ENCODE results near the gene ZEB2.
"Not testable (repeated sequence)": the region's sequence is repeated elsewhere in the genome, so short reads cannot be mapped to it uniquely, and the experiment has no call there.

The ZEB2 gene

GRCh38 chr2:144376926-144377325, 143.0 kb downstream of the ZEB2 start:
- no peaks in the 10 kb centered on the region for H3K9me3 ChIP-seq (ENCODE audit: insufficient read depth, low read depth, low read length)
- no peak overlapping the region for H3K9ac ChIP-seq (ENCODE audit: low read depth, low read length)
- H3K4me3 ChIP-seq (ENCODE audit: low read length) = no peak overlapping the region
- H3K4me1 ChIP-seq (ENCODE audit: insufficient read depth, low read length) = peaks cover 12% of the 10 kb centered on the region
- no peak overlapping the region for H3K27ac ChIP-seq (ENCODE audit: low read depth, low read length)
- no peaks in the 10 kb centered on the region for H3K27me3 ChIP-seq (ENCODE audit: insufficient read depth, low read length)
- WGBS = 91% methylated on average over 2 of the region's 2 CpGs
- H3K36me3 ChIP-seq (ENCODE audit: insufficient read depth, low read length) = no peaks in the 10 kb centered on the region

DNA sequence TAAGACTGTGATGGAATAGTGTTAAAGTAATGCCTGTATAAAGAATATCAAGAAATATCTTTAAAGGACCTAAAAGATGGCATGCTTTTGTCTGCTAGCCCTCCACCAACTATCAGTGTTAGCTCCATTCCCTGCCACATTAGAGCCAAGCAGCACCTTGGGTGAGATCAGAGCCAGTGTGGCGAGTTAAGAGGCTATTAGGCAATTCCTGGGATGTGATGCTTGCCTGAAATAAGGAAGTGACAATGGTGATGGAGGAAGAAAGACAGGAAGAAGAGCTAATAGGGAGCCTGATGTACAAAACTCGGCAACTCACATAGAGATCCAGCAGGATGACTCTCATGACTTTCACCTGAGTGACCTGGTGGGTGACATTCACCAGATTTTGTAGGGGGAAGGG, 143.5 kb downstream of the ZEB2 start:
- no peak overlapping the region for H3K4me3 ChIP-seq (ENCODE audit: low read length)
- no peaks in the 10 kb centered on the region for H3K27me3 ChIP-seq (ENCODE audit: insufficient read depth, low read length)
- no peak overlapping the region for H3K27ac ChIP-seq (ENCODE audit: low read depth, low read length)
- H3K9ac ChIP-seq (ENCODE audit: low read depth, low read length) = no peak overlapping the region
- H3K9me3 ChIP-seq (ENCODE audit: insufficient read depth, low read depth, low read length) = no peaks in the 10 kb centered on the region
- peaks cover 14% of the 10 kb centered on the region for H3K4me1 ChIP-seq (ENCODE audit: insufficient read depth, low read length)
- WGBS = 89% methylated on average over 2 of the region's 2 CpGs
- no peaks in the 10 kb centered on the region for H3K36me3 ChIP-seq (ENCODE audit: insufficient read depth, low read length)

DNA sequence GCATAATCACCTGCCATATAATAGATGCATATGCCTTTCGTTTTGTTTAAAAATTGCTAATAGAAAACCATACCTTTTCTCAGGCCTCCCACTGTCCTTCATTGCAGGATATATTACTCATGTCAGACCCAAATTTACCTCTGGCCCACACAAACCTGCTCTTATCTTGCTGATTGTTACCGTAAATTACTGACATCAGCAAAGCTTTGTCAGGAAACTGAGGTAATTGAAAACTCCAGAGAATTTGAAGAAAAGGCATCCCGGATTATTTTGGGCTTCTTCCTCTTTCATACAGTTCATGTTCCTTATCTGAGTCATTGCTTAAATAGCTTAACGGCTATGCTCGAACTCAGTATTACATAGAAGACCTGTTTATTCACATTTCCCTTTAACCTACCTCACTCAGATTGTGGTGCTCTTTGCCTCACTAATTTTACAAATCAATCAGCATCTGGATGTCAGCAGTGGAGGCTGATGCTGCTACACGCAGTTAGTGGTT, 145.7 kb downstream of the ZEB2 start:
- Histone ChIP-seq H3K9ac (ENCODE audit: low read depth, low read length) (no peak overlapping the region), H3K4me1 (ENCODE audit: insufficient read depth, low read length) (peaks cover 19% of the 10 kb centered on the region), H3K27ac (ENCODE audit: low read depth, low read length) (no peak overlapping the region), H3K4me3 (ENCODE audit: low read length) (no peak overlapping the region), H3K27me3 (ENCODE audit: insufficient read depth, low read length) (no peaks in the 10 kb centered on the region), H3K9me3 (ENCODE audit: insufficient read depth, low read depth, low read length) (no peaks in the 10 kb centered on the region), H3K36me3 (ENCODE audit: insufficient read depth, low read length) (no peaks in the 10 kb centered on the region)
- 86% methylated on average over 6 of the region's 6 CpGs for WGBS

DNA sequence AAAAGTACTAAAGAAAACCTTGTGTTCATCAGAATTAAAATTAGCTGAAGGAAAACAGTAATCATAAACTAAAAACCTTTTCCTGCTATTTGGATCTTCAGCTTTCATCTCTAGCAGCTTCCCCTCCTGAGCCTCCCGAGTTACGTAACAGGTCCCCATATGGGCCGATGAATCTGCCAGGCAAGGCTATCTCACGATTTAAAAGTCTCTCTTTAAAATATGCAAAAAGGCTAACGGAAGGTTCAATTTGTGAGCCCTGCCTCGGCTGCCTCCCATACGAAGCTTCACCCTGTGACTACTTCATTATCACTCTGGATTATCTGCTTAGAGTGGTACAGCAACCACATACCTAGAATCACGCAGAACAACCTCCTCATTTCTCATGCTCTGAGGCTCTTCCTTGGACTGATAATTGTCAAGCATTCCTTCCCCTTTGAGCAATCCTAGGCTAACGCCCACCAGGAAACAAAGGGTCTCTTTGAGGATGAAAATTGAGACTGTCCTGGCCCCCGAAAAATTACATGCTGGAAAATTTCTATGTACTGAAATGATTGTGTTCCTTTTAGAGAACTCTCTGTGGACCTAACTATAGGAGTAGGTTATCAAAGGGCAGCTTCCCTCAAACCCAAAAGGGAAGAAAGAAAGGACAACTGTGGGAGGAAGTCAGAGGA, 147.4 kb downstream of the ZEB2 start:
- H3K9me3 ChIP-seq (ENCODE audit: insufficient read depth, low read depth, low read length) = no peaks in the 10 kb centered on the region
- H3K4me1 ChIP-seq (ENCODE audit: insufficient read depth, low read length) = peaks cover 19% of the 10 kb centered on the region
- H3K36me3 ChIP-seq (ENCODE audit: insufficient read depth, low read length) = no peaks in the 10 kb centered on the region
- H3K27me3 ChIP-seq (ENCODE audit: insufficient read depth, low read length) = no peaks in the 10 kb centered on the region
- no peak overlapping the region for H3K4me3 ChIP-seq (ENCODE audit: low read length)
- WGBS = 77% methylated on average over 10 of the region's 10 CpGs
- H3K9ac ChIP-seq (ENCODE audit: low read depth, low read length) = no peak overlapping the region
- H3K27ac ChIP-seq (ENCODE audit: low read depth, low read length) = no peak overlapping the region

DNA sequence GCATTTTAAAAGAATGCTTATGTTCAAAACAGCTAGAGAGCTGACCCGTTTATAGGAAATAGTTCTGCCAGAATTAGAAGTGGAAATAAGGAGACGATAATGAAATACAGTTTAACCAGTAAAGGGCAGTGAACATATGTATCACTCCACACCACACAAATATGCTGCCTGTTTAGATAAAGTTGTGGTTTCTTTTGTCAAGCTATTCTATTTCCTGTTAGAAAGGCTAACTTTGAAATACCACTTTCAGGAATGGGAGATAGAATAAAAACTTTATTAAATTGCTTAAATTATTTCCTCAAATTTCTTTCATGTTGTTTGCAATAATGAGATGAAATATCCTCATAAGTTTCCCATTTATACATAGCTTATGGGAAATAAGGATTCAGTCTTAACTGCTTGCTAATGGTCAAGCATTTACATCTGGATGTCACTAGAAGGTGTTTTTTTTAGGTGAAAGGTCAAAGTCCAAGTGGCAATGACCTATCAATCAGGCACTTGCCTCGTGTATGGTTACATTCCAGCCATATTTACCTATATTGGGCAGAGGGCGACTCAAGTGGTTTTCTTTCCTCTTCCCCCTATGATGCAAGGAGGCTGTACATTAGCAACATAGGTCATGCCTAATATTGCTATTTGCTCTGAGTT, 148.9 kb downstream of the ZEB2 start:
- Histone ChIP-seq H3K36me3 (ENCODE audit: insufficient read depth, low read length) (no peaks in the 10 kb centered on the region), H3K9ac (ENCODE audit: low read depth, low read length) (no peak overlapping the region), H3K9me3 (ENCODE audit: insufficient read depth, low read depth, low read length) (no peaks in the 10 kb centered on the region), H3K27me3 (ENCODE audit: insufficient read depth, low read length) (no peaks in the 10 kb centered on the region), H3K4me1 (ENCODE audit: insufficient read depth, low read length) (peaks cover 19% of the 10 kb centered on the region), H3K4me3 (ENCODE audit: low read length) (no peak overlapping the region), H3K27ac (ENCODE audit: low read depth, low read length) (no peak overlapping the region)
- WGBS = 78% methylated on average over 3 of the region's 4 CpGs

DNA sequence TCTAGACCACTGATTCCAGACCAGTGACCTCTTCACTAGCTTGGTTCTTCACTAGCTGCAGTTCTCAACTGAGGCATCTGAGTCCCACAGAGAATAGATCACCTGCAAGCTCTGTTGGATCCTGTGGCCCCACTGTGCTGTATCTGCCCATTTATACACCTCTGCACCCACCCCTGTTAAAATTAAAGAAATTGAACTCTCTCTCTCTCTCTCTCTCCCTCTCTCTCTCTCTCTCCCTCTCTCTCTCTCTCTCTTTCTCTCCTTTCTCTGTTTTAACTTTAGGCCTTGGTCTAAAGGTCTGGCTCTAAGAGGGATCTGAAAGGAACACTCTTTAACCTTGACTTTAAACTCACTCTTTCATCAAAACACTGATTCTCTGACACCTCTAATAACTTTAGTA, 150.5 kb downstream of the ZEB2 start:
- H3K9ac ChIP-seq (ENCODE audit: low read depth, low read length) = no peak overlapping the region
- no peaks in the 10 kb centered on the region for H3K36me3 ChIP-seq (ENCODE audit: insufficient read depth, low read length)
- no peak overlapping the region for H3K4me3 ChIP-seq (ENCODE audit: low read length)
- no peaks in the 10 kb centered on the region for H3K9me3 ChIP-seq (ENCODE audit: insufficient read depth, low read depth, low read length)
- no peak overlapping the region for H3K27ac ChIP-seq (ENCODE audit: low read depth, low read length)
- no peaks in the 10 kb centered on the region for H3K27me3 ChIP-seq (ENCODE audit: insufficient read depth, low read length)
- peaks cover 19% of the 10 kb centered on the region for H3K4me1 ChIP-seq (ENCODE audit: insufficient read depth, low read length)

DNA sequence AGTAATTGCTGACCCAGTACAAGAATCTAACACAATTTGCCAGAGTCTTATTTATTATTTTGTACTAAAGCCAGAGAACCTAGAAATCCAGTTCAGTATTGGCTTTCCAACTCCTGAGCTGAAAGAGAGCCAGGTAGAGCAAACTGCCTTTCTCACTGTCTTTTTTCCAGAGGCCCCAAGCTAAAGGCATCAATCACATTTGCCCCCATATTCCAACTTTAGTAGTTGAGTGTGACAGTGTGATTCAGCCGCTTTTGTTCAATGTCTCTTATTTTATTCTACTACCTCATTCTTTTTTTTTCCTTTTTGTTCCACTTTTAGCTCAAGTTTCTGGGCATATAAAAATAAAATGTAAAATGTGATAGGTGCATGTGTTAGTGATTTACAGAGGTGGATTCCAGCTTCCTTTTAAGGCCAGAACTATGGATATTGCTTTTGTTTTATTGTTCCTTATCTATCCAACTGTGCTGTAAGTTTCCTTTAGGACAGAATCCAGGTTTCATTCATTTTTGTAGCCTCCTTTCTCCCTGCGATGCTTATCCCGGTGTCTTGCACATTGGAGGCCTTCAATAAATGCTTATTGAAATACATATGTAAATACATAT, 153.0 kb downstream of the ZEB2 start:
- Histone ChIP-seq H3K36me3 (ENCODE audit: insufficient read depth, low read length) (no peaks in the 10 kb centered on the region), H3K27me3 (ENCODE audit: insufficient read depth, low read length) (no peaks in the 10 kb centered on the region), H3K9me3 (ENCODE audit: insufficient read depth, low read depth, low read length) (no peaks in the 10 kb centered on the region), H3K9ac (ENCODE audit: low read depth, low read length) (no peak overlapping the region), H3K4me3 (ENCODE audit: low read length) (no peak overlapping the region), H3K27ac (ENCODE audit: low read depth, low read length) (no peak overlapping the region), H3K4me1 (ENCODE audit: insufficient read depth, low read length) (peaks cover 12% of the 10 kb centered on the region; the same call in 1 of the 2 replicates)
- 92% methylated on average over 3 of the region's 3 CpGs for WGBS

- no peaks in the 10 kb centered on the region for H3K9me3 ChIP-seq (ENCODE audit: insufficient read depth, low read depth, low read length)
- 89% methylated on average over 3 of the region's 4 CpGs for WGBS
- no peak overlapping the region for H3K9ac ChIP-seq (ENCODE audit: low read depth, low read length)
- no peak overlapping the region for H3K27ac ChIP-seq (ENCODE audit: low read depth, low read length)
- H3K27me3 ChIP-seq (ENCODE audit: insufficient read depth, low read length) = no peaks in the 10 kb centered on the region
- H3K4me1 ChIP-seq (ENCODE audit: insufficient read depth, low read length) = peaks cover 4% of the 10 kb centered on the region; the same call in 1 of the 2 replicates
- H3K4me3 ChIP-seq (ENCODE audit: low read length) = no peak overlapping the region
- H3K36me3 ChIP-seq (ENCODE audit: insufficient read depth, low read length) = no peaks in the 10 kb centered on the region
These were observed 154.8 kb downstream of the ZEB2 start for GRCh38 chr2:144364944-144365738.

DNA sequence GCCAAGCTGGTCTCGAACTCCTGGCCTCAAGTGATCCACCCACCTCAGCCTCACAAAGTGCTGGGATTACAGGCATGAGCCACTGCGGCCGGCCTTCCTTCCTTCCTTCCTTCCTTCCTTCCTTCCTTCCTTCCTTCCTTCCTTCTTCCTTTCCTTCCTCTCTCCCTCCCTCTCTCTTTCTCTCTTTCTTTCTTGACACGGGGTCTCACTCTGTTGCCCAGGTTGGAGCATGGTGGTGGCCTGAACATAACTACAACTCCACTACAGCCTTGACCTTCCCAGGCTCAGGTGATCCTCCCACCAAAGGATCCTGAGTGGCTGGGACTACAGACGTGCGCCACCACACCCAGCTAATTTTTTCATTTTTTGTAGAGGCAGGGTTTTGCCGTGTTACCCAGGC, 155.7 kb downstream of the ZEB2 start:
- 95% methylated on average over 7 of the region's 7 CpGs for WGBS
- not testable (repeated sequence) for H3K27me3 ChIP-seq (ENCODE audit: insufficient read depth, low read length); H3K4me1 ChIP-seq (ENCODE audit: insufficient read depth, low read length); H3K4me3 ChIP-seq (ENCODE audit: low read length); H3K27ac ChIP-seq (ENCODE audit: low read depth, low read length); H3K9me3 ChIP-seq (ENCODE audit: insufficient read depth, low read depth, low read length); H3K9ac ChIP-seq (ENCODE audit: low read depth, low read length); H3K36me3 ChIP-seq (ENCODE audit: insufficient read depth, low read length)

DNA sequence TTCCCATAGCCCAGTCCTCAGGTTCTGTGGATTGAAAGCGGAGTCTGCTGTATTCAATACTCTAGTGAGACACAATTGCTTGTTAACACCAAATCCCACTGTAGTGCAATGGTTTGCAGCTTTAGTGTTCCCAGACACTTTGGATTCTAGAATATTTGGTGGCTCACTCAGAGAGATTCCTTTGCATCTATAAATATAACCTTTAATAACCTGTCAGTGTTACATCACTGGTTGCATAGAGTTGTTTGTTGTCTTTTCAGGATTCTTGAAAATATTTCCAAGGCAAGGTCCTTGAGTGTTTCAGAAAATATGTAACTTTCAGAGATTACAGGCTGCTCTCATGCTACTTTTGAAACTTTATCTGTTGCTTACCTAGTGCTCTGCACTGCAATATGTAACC, 157.5 kb downstream of the ZEB2 start:
- H3K4me3 ChIP-seq (ENCODE audit: low read length) = no peak overlapping the region
- no peaks in the 10 kb centered on the region for H3K9me3 ChIP-seq (ENCODE audit: insufficient read depth, low read depth, low read length)
- peaks cover 4% of the 10 kb centered on the region; the same call in 1 of the 2 replicates for H3K4me1 ChIP-seq (ENCODE audit: insufficient read depth, low read length)
- 100% methylated on average over 1 of the region's 1 CpG for WGBS
- H3K9ac ChIP-seq (ENCODE audit: low read depth, low read length) = no peak overlapping the region
- H3K36me3 ChIP-seq (ENCODE audit: insufficient read depth, low read length) = no peaks in the 10 kb centered on the region
- H3K27me3 ChIP-seq (ENCODE audit: insufficient read depth, low read length) = no peaks in the 10 kb centered on the region
- no peak overlapping the region for H3K27ac ChIP-seq (ENCODE audit: low read depth, low read length)

DNA sequence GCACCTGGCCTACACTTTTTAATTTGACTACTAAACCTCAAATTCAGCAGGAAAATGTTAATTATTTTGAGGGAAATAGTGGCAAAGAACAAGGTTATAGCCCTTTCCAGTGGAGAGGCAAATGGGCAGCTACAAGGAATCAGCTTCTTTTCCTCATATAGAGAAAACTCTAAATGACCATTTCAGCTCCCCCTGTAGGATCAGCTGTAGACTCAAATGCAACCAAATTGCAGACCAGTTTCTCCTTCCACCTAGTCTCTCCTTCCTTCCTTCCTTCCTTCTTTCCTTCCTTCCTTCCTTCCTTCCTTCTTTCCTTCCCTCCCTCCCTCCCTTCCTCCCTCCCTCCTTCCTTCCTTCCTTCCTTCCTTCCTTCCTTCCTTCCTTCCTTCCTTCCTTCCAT, 158.2 kb downstream of the ZEB2 start:
- Histone ChIP-seq H3K27me3 (ENCODE audit: insufficient read depth, low read length) (no peaks in the 10 kb centered on the region), H3K9ac (ENCODE audit: low read depth, low read length) (no peak overlapping the region), H3K27ac (ENCODE audit: low read depth, low read length) (no peak overlapping the region), H3K36me3 (ENCODE audit: insufficient read depth, low read length) (no peaks in the 10 kb centered on the region), H3K4me3 (ENCODE audit: low read length) (no peak overlapping the region), H3K9me3 (ENCODE audit: insufficient read depth, low read depth, low read length) (no peaks in the 10 kb centered on the region), H3K4me1 (ENCODE audit: insufficient read depth, low read length) (peaks cover 4% of the 10 kb centered on the region; the same call in 1 of the 2 replicates)
